ENCODE measurements around the gene LAG3.

LAG3 gene

GRCh38 chr12:6772726-6773589 lies 638 bp downstream of the LAG3 start:
- no peak for DNase-seq

- DNase-seq, result no peak
These were observed 1.5 kb downstream of the LAG3 start for GRCh38 chr12:6773590-6774351.

- DNase-seq, result no peak
These were observed 2.3 kb downstream of the LAG3 start for GRCh38 chr12:6774499-6775062.

GRCh38 chr12:6775185-6776174 lies 3.2 kb downstream of the LAG3 start:
- DNase-seq, result peak in 2 of 3 experiments; percentile 8 to 41

GRCh38 chr12:6777386-6777785 lies 5.1 kb downstream of the LAG3 start:
- DNase-seq, result no peak

GRCh38 chr12:6778217-6778573 lies 5.9 kb downstream of the LAG3 start:
- DNase-seq, result peak; percentile 15 to 52 (median 42)

GRCh38 chr12:6778574-6779550 lies 6.5 kb downstream of the LAG3 start:
- DNase-seq, result peak; percentile 93 to 98 (median 95)

- no peak for DNase-seq
These were observed 7.5 kb downstream of the LAG3 start for GRCh38 chr12:6779708-6780432.

GRCh38 chr12:6780573-6780972 lies 8.3 kb downstream of the LAG3 start:
- no peak for DNase-seq

GRCh38 chr12:6782119-6782518 lies 9.8 kb downstream of the LAG3 start:
- no peak for DNase-seq

GRCh38 chr12:6782850-6783566 lies 10.7 kb downstream of the LAG3 start:
- no peak for DNase-seq

- no peak for DNase-seq
These were observed 11.5 kb downstream of the LAG3 start for GRCh38 chr12:6783828-6784227.

- no peak for DNase-seq
These were observed 12.0 kb downstream of the LAG3 start for GRCh38 chr12:6784296-6784695.

- no peak for DNase-seq
These were observed 12.4 kb downstream of the LAG3 start for GRCh38 chr12:6784761-6785160.

GRCh38 chr12:6786416-6787094 lies 14.2 kb downstream of the LAG3 start:
- no peak for DNase-seq

GRCh38 chr12:6787309-6787708 lies 15.0 kb downstream of the LAG3 start:
- no peak for DNase-seq

GRCh38 chr12:6788972-6789924 lies 16.9 kb downstream of the LAG3 start, which contains the start of gene CD4:
TSS of gene CD4 (plus strand) at chr12:6789528. CDS start at chr12:6800139, 10,611 bp downstream.
- DNase-seq, result no peak

Data from NCI-H1417 (cell line).